Measurements from ENCODE around the gene SDSL.

SDSL gene

DNA sequence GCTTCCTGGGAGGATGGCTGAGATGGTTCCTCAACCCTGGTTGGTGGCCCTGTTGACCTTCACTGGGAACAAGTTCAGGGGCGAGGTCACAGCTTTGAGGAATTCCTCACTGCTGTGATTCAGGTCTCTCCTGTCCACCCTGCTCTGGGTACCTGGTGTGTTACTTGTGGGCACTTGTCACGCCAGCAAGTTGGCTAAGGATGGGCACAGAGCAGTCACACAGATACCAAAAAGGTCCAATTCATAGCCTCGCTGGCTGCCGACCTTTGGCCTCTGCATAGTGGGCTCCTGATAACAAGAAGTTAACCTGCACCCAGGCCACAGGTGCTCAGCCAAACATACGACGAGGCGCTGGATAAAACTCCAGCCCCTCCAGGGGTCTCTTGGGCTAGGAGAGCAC is 29.7 kb upstream of the SDSL start:
- ChIA-PET CTCF (no interaction called here), POLR2A (no interaction called here)
- TF ChIP-seq NFRKB (IDR thresholded peaks at IDR 0.05): no peak
- TF ChIP-seq TARDBP (IDR thresholded peaks at IDR 0.05): no peak
- TF ChIP-seq SP1 (IDR thresholded peaks at IDR 0.05): no peak
- TF ChIP-seq ZNF384 (IDR thresholded peaks at IDR 0.05): no peak
- no peak for TF ChIP-seq FOXK2 (IDR thresholded peaks at IDR 0.05)
- DNase-seq (ENCODE audit: extremely low spot score): no peak

DNA sequence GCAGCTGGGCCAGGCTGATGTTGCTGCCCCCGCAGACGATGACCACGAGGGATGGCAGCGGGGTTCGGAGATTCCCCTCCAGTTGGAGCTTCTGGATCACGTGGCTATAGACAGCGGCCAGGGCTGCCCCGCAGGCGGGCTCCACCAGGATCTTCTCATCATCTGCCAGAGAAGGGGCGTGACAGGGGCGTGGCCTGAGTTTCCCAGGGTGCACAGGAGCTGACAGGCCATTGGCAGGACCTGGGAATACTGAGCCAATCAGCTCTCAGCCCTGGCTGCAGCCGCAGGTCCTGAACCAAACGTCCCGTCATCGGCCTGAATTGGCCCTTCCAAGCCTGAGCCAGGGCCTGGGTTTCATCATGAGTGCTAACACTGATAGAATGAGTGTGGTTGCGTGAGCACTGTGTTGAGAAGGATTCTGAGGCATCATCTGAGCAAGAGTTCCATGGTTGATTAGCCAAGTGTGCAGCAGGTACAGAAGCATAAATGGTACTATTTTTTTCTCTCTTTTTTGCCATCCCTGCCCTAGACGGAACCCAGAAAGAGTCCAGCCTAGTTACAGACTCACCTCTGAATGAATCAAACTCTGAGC is 29.1 kb upstream of the SDSL start:
- TF ChIP-seq CTBP1 (IDR thresholded peaks at IDR 0.05; ENCODE audit: borderline replicate concordance): no peak
- TF ChIP-seq, protein P1, sequence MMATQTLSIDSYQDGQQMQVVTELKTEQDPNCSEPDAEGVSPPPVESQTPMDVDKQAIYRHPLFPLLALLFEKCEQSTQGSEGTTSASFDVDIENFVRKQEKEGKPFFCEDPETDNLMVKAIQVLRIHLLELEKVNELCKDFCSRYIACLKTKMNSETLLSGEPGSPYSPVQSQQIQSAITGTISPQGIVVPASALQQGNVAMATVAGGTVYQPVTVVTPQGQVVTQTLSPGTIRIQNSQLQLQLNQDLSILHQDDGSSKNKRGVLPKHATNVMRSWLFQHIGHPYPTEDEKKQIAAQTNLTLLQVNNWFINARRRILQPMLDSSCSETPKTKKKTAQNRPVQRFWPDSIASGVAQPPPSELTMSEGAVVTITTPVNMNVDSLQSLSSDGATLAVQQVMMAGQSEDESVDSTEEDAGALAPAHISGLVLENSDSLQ (IDR thresholded peaks at IDR 0.05): peak; percentile 66
- ChIA-PET CTCF (no interaction called here), POLR2A (no interaction called here)
- DNase-seq (ENCODE audit: extremely low spot score): peak; percentile 82

DNA sequence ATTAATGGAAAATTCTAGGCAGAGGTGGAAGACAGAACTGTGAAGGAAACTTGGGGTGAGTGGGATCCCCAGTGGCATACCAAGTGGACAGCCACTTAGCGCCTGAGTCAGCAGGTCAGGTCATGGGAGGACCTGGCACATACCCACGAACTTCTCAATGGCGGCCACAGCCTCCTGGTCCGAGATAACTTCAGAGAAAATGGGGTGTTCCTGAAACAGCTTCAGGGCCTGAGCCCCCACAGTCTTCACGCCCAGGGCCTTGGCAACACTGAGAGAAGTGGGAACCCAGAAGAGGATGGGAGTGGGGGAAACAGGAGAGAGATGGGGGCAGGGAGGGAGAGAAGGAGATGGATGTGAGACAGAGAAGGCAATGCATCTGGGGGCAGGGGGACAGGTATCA is 28.4 kb upstream of the SDSL start:
- ChIA-PET CTCF (no interaction called here), POLR2A (no interaction called here)
- no peak for DNase-seq (ENCODE audit: extremely low spot score)
- no peak for TF ChIP-seq ARNT (IDR thresholded peaks at IDR 0.05)
- TF ChIP-seq, protein P1 (IDR thresholded peaks at IDR 0.05): no peak
- no peak for TF ChIP-seq LEF1 (IDR thresholded peaks at IDR 0.05; ENCODE audit: borderline replicate concordance)
- no peak for TF ChIP-seq NFRKB (IDR thresholded peaks at IDR 0.05)
- no peak for TF ChIP-seq FOXK2 (IDR thresholded peaks at IDR 0.05)
- TF ChIP-seq CTBP1 (IDR thresholded peaks at IDR 0.05; ENCODE audit: borderline replicate concordance): no peak
- TF ChIP-seq HDGF (IDR thresholded peaks at IDR 0.05; ENCODE audit: borderline replicate concordance): no peak
- no peak for TF ChIP-seq ELF4 (IDR thresholded peaks at IDR 0.05)
- TF ChIP-seq SP1 (IDR thresholded peaks at IDR 0.05): no peak
- TF ChIP-seq ZNF384 (IDR thresholded peaks at IDR 0.05): no peak
- no peak for TF ChIP-seq BHLHE40 (IDR thresholded peaks at IDR 0.05; ENCODE audit: borderline replicate concordance)
- no peak for TF ChIP-seq TARDBP (IDR thresholded peaks at IDR 0.05)
- no peak for TF ChIP-seq FOXA1 (IDR thresholded peaks at IDR 0.05)
- TF ChIP-seq SUZ12 (IDR thresholded peaks at IDR 0.05): no peak
- no peak for TF ChIP-seq L3MBTL2 (conservative IDR thresholded peaks at IDR 0.05)
- TF ChIP-seq FOXM1 (IDR thresholded peaks at IDR 0.05; ENCODE audit: borderline replicate concordance): no peak

DNA sequence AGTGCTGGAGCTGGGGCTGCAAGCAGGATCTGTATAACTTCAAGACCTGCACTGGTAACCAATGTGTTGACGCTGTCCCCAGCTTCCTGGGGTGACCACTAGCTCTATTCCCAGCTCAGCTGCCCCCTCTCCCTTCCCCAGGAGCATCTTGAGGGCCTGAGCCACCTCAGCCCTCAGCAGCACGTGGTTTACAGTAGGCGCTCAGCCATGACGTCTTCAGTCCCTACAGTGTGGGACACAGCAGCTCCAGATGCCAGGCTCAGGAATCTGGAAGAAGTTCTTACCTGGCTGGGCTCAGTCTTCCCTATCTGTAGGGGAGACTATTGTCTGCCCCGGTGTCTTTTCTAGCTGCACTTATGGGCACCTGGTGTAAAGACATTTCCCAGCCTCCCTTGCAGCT is 27.1 kb upstream of the SDSL start:
- CTCF ChIA-PET: no interaction called here
- DNase-seq (ENCODE audit: extremely low spot score): no peak
- TF ChIP-seq, protein P1 (IDR thresholded peaks at IDR 0.05): no peak
- TF ChIP-seq ARNT (IDR thresholded peaks at IDR 0.05): no peak
- no peak for TF ChIP-seq FOXA1 (IDR thresholded peaks at IDR 0.05)
- no peak for TF ChIP-seq SP1 (IDR thresholded peaks at IDR 0.05)
- no peak for TF ChIP-seq SUZ12 (IDR thresholded peaks at IDR 0.05)
- TF ChIP-seq HDGF (IDR thresholded peaks at IDR 0.05; ENCODE audit: borderline replicate concordance): no peak
- TF ChIP-seq ELF4 (IDR thresholded peaks at IDR 0.05): no peak
- no peak for TF ChIP-seq FOXM1 (IDR thresholded peaks at IDR 0.05; ENCODE audit: borderline replicate concordance)
- no peak for TF ChIP-seq CTBP1 (IDR thresholded peaks at IDR 0.05; ENCODE audit: borderline replicate concordance)
- no peak for TF ChIP-seq FOXK2 (IDR thresholded peaks at IDR 0.05)
- no peak for TF ChIP-seq TARDBP (IDR thresholded peaks at IDR 0.05)
- POLR2A ChIA-PET: no interaction called here

DNA sequence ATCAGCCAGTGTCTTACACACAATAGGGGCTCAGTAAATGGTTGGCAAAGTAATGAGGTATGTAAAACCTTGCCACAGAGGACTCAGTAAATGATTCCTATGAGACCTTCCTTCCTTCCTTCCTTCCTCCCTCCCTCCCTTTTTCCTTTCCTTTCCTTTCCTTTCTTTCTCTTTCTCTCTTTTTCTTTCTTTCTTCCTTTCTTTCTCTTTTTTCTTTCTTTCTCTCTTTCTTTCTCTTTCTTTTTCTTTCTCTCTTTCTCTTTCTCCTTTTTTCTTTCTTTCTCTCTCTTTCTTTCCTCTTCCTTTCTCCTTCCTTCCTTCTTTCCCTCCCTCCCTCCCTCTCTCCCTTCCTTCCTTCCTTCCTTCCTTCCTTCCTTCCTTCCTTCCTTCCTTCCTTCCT is 26.0 kb upstream of the SDSL start:
- TF ChIP-seq ARNT (IDR thresholded peaks at IDR 0.05) (no peak), FOXM1 (IDR thresholded peaks at IDR 0.05; ENCODE audit: borderline replicate concordance) (no peak), L3MBTL2 (conservative IDR thresholded peaks at IDR 0.05) (no peak), ZNF384 (IDR thresholded peaks at IDR 0.05) (no peak), SUZ12 (IDR thresholded peaks at IDR 0.05) (no peak), HDGF (IDR thresholded peaks at IDR 0.05; ENCODE audit: borderline replicate concordance) (no peak), FOXA1 (IDR thresholded peaks at IDR 0.05) (no peak), CTBP1 (IDR thresholded peaks at IDR 0.05; ENCODE audit: borderline replicate concordance) (no peak), NFRKB (IDR thresholded peaks at IDR 0.05) (no peak)
- CTCF ChIA-PET: no interaction called here
- no peak for DNase-seq (ENCODE audit: extremely low spot score)
- POLR2A ChIA-PET: no interaction called here

DNA sequence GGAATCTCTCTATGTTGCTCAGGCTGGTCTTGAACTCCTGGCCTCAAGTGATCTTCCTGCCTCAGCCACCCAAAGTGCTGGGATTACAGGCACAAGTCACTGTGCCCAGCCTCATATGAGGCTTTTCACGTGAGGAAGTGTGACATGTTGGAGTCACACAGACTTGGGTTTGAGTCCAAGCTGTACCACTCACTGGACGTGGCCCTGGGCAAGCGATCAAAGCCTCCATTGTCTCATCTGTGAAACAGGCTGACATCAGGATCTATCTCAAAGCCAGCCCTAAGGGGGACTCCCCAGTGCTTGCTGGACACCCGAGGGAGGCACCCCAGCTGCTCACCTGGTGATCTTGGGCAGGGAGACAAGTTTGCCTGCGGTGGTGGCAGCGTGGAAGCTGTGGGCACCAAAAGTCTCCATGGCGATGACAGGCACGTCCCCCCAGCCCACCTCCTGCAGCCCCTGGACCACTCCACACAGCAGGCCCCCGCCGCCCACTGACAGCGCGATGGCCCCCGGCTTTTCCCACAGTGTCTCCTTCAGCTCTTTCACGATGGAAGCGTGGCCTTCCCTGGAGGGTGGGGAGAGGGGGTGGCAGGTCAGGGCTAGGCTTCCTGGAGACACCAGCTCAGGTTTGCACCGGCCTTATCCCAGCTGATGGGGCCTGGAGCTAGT is 25.2 kb upstream of the SDSL start:
- no peak for DNase-seq (ENCODE audit: extremely low spot score)
- TF ChIP-seq ARNT (IDR thresholded peaks at IDR 0.05): no peak
- TF ChIP-seq CTBP1 (IDR thresholded peaks at IDR 0.05; ENCODE audit: borderline replicate concordance): no peak
- TF ChIP-seq ELF4 (IDR thresholded peaks at IDR 0.05): no peak
- TF ChIP-seq BHLHE40 (IDR thresholded peaks at IDR 0.05; ENCODE audit: borderline replicate concordance): no peak
- TF ChIP-seq TARDBP (IDR thresholded peaks at IDR 0.05): no peak
- no peak for TF ChIP-seq FOXA1 (IDR thresholded peaks at IDR 0.05)
- TF ChIP-seq LEF1 (IDR thresholded peaks at IDR 0.05; ENCODE audit: borderline replicate concordance): no peak
- TF ChIP-seq NFRKB (IDR thresholded peaks at IDR 0.05): no peak
- TF ChIP-seq SP1 (IDR thresholded peaks at IDR 0.05): no peak
- TF ChIP-seq SUZ12 (IDR thresholded peaks at IDR 0.05): no peak
- TF ChIP-seq HDGF (IDR thresholded peaks at IDR 0.05; ENCODE audit: borderline replicate concordance): no peak
- TF ChIP-seq, protein P1 (IDR thresholded peaks at IDR 0.05): no peak
- TF ChIP-seq ZNF384 (IDR thresholded peaks at IDR 0.05): no peak
- no peak for TF ChIP-seq FOXM1 (IDR thresholded peaks at IDR 0.05; ENCODE audit: borderline replicate concordance)
- no peak for TF ChIP-seq FOXK2 (IDR thresholded peaks at IDR 0.05)
- TF ChIP-seq L3MBTL2 (conservative IDR thresholded peaks at IDR 0.05): no peak
- POLR2A ChIA-PET: no interaction called here
- CTCF ChIA-PET: interaction anchor here (0.9 to 1.3 kb wide), 2 partner anchors 9 to 29 kb away, joined by 3 read pairs; no protein-coding TSS in a partner anchor

All from HEK293T (cell line).